Ovary (tissue), 9 donors: ENCODE measurements around the gene NES. TPM values are rescaled to one million over a fixed set of nuclear protein-coding genes. Genes with fewer than 3 reads are reported as not detected.

ENCODE experiments used
- DNase-seq, 5 donors: peaks; one replicate each; pipeline ENCODE4 v3.0.0-alpha.2; 2019 to 2020
- H3K27ac ChIP-seq, 2 donors: fragments of 200-600 bp; one replicate each; pipeline versions ENCODE4 v1.5.1 to v1.8.0; 2019 to 2022
- H3K27me3 ChIP-seq: fragments of 200-600 bp; one replicate; pipeline ENCODE4 v1.8.0; 2022
- H3K36me3 ChIP-seq: fragments of 200-600 bp; sonication (generic); one replicate; pipeline ENCODE4 v1.5.1; 2019
- H3K4me1 ChIP-seq: one replicate; pipeline ENCODE4 v1.8.1; 2013; ENCODE audit warnings: mild to moderate bottlenecking, moderate library complexity; ENCODE audit not compliant: insufficient read depth
- H3K4me3 ChIP-seq: fragments of 200-600 bp; sonication (generic); one replicate; pipeline ENCODE4 v1.5.1; 2017
- H3K9me3 ChIP-seq, 2 donors: fragments of 200-600 bp in 1 of 2; sonication (generic) in 1 of 2; one replicate each; pipeline versions ENCODE4 v1.5.1 to v1.8.1; 2013 to 2019; ENCODE audit warnings: mild to moderate bottlenecking in 1 of 2, moderate library complexity in 1 of 2
- EP300 ChIP-seq: sonication (generic); formaldehyde crosslinking; IDR thresholded peaks from one replicate; pipeline ENCODE4 v1.6.1; 2017; ENCODE audit warnings: antibody characterized with exemption
- POLR2A ChIP-seq: fragments of 450-650 bp; IDR thresholded peaks from one replicate; pipeline ENCODE4 v1.6.1; 2017; ENCODE audit warnings: antibody characterized with exemption, mild to moderate bottlenecking, moderate library complexity
- WGBS, 3 donors: extraction: QIAGEN DNeasy Blood & Tissue Kit in 1 of 3; methylation state at CpG; one replicate each; pipeline versions ENCODE4 v1.1.5 to v1.1.7; 2013 to 2017; 5-methylcytosine and 5-hydroxymethylcytosine counted together
- intact Hi-C, 4 donors: fragments of 100-400 bp; cut with DNase I; formaldehyde crosslinking; loops; one replicate each; pipeline versions ENCODE4 v1.11.0 to v1.15.1; 2022 to 2023
- polyA plus RNA-seq, 2 donors: library from polyadenylated mRNA; stranded (reverse); fragments of 200-250 nt in 1 of 2; fragments of 350-450 nt in 1 of 2; fragmentation: Illumina TruSeq in 1 of 2; extraction: RNeasy Lipid Tissue Mini Kit (QIAGEN cat#74804) in 1 of 2; gene quantifications; one replicate each; pipeline ENCODE4 v1.2.3, GENCODE V29; 2013 to 2014
- total RNA-seq, 7 donors: library from RNA; depleted of rRNA in 2 of 7; stranded (reverse); fragments of >200 nt in 2 of 7; fragmentation: NEBNext Ultra II Directional in 3 of 7; extraction: Animal tissue kit (Norgen Biotek cat#: 25700) in 3 of 7; gene quantifications; one replicate each; pipeline versions ENCODE4 v1.1.0 to v1.2.4, GENCODE V29; 2016 to 2023
- TF ChIP-seq, protein P1 (sequence below), 3 donors: fragments of 450-650 bp in 2 of 3; fragments of 200-600 bp in 1 of 3; IDR thresholded peaks; one replicate each; pipeline versions ENCODE4 v1.5.1 to v1.8.0; 2016 to 2022; ENCODE audit warnings: antibody characterized with exemption in 3 of 3, mild to moderate bottlenecking in 1 of 3
- donor health status: DM: no; HTN: no; CAD: no; lungs with moderate emphysema.
- donor health status: DM: no; HTN: no; CAD: no.
- donor health status: Bipolar disorder and iron deficiency.
- donor health status: DM: yes; HTN: yes; CAD: no.
- donor health status: DM: no; HTN: no; CAD: no.
- donor health status: DM: yes; HTN: yes; CAD: no.

NES gene
- total and polyA plus RNA-seq, 9 donors, result 3.5 to 32.9 (median 11.3) TPM

DNA sequence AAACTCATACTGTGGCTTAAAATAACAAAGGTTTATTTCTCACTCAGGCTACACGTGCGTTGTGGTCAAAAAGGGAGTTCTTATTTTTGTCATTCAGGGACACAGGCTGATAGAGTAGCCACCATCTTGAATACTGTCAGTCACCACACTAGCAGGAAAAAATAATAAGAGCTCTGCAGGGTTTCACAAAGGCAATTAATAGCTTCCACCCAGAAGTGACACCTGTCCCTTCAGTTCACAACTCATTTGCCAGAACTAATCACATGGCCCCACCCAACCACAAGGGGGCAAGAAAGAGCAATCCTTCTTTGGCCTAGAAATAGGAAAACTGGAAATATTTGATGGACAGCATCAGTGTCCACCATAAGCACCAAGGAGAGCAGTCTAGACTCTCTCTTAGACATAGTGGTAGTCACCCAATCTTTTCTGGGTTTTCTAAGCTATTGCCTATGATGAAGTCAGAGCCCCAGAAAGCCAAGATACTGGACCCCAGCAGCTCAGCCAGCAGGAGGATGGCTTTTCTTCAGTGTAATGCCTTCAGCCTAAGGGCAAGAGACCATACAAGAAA, 49.8 kb downstream of the NES start:
- Histone ChIP-seq H3K4me3 (no peak overlapping the region), H3K36me3 (no peaks in the 10 kb centered on the region), H3K9me3 (no peaks in the 10 kb centered on the region), H3K27me3 (no peaks in the 10 kb centered on the region), H3K4me1 (peaks cover 12% of the 10 kb centered on the region), H3K27ac (no peak overlapping the region)
- intact Hi-C loops, result loop anchor here in 2 of 4 donors (2.0 kb wide), 1 partner anchor 29 kb away; no protein-coding TSS in a partner anchor
- 59 to 67% (median 66%) methylated on average over 2 of the region's 2 CpGs for WGBS, 3 donors
- no peak for DNase-seq
- TF ChIP-seq, protein P1, sequence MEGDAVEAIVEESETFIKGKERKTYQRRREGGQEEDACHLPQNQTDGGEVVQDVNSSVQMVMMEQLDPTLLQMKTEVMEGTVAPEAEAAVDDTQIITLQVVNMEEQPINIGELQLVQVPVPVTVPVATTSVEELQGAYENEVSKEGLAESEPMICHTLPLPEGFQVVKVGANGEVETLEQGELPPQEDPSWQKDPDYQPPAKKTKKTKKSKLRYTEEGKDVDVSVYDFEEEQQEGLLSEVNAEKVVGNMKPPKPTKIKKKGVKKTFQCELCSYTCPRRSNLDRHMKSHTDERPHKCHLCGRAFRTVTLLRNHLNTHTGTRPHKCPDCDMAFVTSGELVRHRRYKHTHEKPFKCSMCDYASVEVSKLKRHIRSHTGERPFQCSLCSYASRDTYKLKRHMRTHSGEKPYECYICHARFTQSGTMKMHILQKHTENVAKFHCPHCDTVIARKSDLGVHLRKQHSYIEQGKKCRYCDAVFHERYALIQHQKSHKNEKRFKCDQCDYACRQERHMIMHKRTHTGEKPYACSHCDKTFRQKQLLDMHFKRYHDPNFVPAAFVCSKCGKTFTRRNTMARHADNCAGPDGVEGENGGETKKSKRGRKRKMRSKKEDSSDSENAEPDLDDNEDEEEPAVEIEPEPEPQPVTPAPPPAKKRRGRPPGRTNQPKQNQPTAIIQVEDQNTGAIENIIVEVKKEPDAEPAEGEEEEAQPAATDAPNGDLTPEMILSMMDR (IDR thresholded peaks at IDR 0.05), result no peak
- no peak for TF ChIP-seq POLR2A
- no peak for TF ChIP-seq EP300

DNA sequence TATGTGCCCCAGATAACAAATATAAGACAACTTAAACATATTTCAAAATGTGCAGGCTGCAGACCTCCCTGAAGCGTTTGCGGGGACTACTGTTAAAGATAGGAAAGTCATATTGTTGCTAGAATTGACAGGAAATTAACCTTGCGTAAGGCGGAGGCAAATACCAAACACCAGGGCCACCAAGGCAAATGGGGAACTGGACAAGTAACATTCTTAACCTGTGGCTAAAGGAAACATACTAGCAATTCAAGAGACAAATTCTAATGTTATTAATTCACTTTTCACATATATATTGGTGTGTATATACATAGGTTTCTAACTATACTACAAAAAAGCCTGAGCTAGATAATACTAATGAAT, 51.1 kb downstream of the NES start:
- Histone ChIP-seq H3K4me1 (peaks cover 12% of the 10 kb centered on the region), H3K4me3 (no peak overlapping the region)

DNA sequence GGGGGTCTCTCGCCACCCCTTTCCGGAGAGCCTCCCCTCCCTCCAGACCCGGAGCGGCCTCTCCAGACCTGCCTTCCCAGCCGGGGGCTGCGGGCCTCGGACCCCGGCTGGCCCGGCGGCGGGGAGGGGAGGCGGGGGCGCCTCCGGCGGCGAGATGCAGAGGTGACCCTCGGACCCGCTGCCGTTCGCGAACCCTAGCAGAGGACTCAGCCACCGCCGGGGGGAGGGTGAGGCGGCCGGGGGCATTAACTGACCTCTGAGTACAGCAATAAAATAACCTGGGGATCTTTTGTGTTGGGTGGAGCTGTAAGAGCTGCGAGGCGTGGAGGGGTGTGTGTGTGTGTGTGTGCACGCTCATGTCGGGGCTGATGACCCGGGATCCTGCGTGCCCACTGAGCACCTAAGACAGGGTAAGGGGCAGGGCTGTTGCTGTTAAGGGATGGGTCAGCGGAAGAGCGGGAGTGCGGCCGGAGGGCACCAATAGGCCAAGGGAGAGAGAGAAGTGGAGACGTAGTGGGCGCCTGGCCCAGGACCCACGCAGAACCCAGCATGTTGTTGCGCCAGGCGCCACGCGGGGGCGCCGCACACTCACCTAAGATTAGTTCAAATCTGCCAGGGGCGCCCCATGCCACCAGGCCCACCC, 51.6 kb downstream of the NES start:
- peak; percentile 22 to 74 (median 57) for DNase-seq
- Histone ChIP-seq H3K4me3 (peak overlapping the region; percentile 31), H3K27me3 (no peaks in the 10 kb centered on the region), H3K27ac (peak overlapping the region in 1 of 2 donors; percentile 9), H3K36me3 (no peaks in the 10 kb centered on the region), H3K9me3 (no peaks in the 10 kb centered on the region), H3K4me1 (peaks cover 12% of the 10 kb centered on the region)
- WGBS, 3 donors, result 0 to 2% (median 1%) methylated on average over 31 to 45 of the region's 45 CpGs
- TF ChIP-seq POLR2A, result no peak
- TF ChIP-seq, protein P1 (IDR thresholded peaks at IDR 0.05), result peak in 2 of 3 donors; percentile 61 to 62
- intact Hi-C loops, result loop anchor here in 2 of 4 donors (2.0 kb wide), 1 partner anchor 31 kb away; no protein-coding TSS in a partner anchor

More for the DNA sequence above, 51.1 kb downstream of the NES start:
- 37 to 44% (median 39%) methylated on average over 4 of the region's 4 CpGs for WGBS, 3 donors
- intact Hi-C loops, result loop anchor here in 2 of 4 donors (2.0 kb wide), 1 partner anchor 31 kb away; no protein-coding TSS in a partner anchor
- no peak for DNase-seq
- Histone ChIP-seq H3K9me3 (no peaks in the 10 kb centered on the region), H3K27me3 (no peaks in the 10 kb centered on the region), H3K36me3 (no peaks in the 10 kb centered on the region), H3K27ac (no peak overlapping the region)
- TF ChIP-seq EP300 (no peak), POLR2A (no peak)
- TF ChIP-seq, protein P1 (IDR thresholded peaks at IDR 0.05), result no peak

DNA sequence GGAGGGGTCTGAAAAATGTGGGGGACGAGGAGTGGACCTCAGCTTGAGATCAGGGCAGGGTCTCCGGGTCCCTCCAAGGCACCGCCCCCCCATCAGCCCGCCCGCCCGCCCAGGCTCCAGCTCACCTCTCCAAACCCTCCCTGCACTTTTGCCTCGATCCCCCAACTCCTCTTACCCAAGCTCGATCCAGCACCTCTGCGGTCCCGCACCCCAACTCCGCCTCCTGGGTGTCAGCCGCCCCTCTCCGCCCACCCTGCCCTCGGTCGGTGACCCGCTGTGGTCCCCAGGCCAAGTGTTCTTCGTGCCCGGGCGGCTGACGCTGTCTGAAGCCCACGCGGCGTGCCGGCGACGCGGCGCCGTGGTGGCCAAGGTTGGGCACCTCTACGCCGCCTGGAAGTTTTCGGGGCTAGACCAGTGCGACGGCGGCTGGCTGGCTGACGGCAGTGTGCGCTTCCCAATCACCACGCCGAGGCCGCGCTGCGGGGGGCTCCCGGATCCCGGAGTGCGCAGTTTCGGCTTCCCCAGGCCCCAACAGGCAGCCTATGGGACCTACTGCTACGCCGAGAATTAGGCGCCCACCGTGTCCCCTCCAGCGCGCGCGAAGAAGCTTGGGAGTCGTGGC, 52.3 kb downstream of the NES start:
- DNase-seq, result no peak
- no peak for TF ChIP-seq EP300
- TF ChIP-seq, protein P1 (IDR thresholded peaks at IDR 0.05), result no peak
- H3K4me1 ChIP-seq, result peaks cover 12% of the 10 kb centered on the region
- no peaks in the 10 kb centered on the region for H3K9me3 ChIP-seq
- intact Hi-C loops, result no loop called here
- WGBS, 3 donors, result 1% methylated on average over 44 to 55 of the region's 55 CpGs
- H3K27ac ChIP-seq, result peak overlapping the region in 1 of 2 donors; percentile 9
- H3K4me3 ChIP-seq, result peak overlapping the region; percentile 31
- no peaks in the 10 kb centered on the region for H3K27me3 ChIP-seq
- no peaks in the 10 kb centered on the region for H3K36me3 ChIP-seq
